Smooth muscle cell of the brain vasculature (primary cell): Measurements from ENCODE around the gene SLC1A1.
"Not testable (repeated sequence)": the region's sequence is repeated elsewhere in the genome, so short reads cannot be mapped to it uniquely, and the experiment has no call there.

Source experiments
- DNase-seq: peaks from one replicate; pipeline ENCODE4 v3.0.0-alpha.2; 2012; ENCODE audit warnings: low read depth, low spot score

SLC1A1 gene

GRCh38 chr9:4576448-4576847 lies 86.2 kb downstream of the SLC1A1 start:
- no peak for DNase-seq

GRCh38 chr9:4579001-4579400 lies 88.7 kb downstream of the SLC1A1 start:
- DNase-seq, result no peak

- DNase-seq, result no peak
Measured at GRCh38 chr9:4581035-4581760, 90.9 kb downstream of the SLC1A1 start.

GRCh38 chr9:4581861-4582565 lies 91.7 kb downstream of the SLC1A1 start:
- DNase-seq, result no peak

- DNase-seq, result no peak
Measured at GRCh38 chr9:4583001-4583400, 92.7 kb downstream of the SLC1A1 start.

GRCh38 chr9:4584636-4585035 lies 94.4 kb downstream of the SLC1A1 start:
- DNase-seq, result no peak

- DNase-seq, result no peak
Measured at GRCh38 chr9:4585135-4585534, 94.9 kb downstream of the SLC1A1 start.

- no peak for DNase-seq
Measured at GRCh38 chr9:4588721-4589120, 98.5 kb downstream of the SLC1A1 start.

GRCh38 chr9:4590430-4591122 lies 100.3 kb downstream of the SLC1A1 start:
- no peak for DNase-seq

GRCh38 chr9:4591123-4591500 lies 100.8 kb downstream of the SLC1A1 start:
- no peak for DNase-seq

GRCh38 chr9:4592295-4592694 lies 102.0 kb downstream of the SLC1A1 start:
- DNase-seq, result no peak

- DNase-seq, result no peak
Measured at GRCh38 chr9:4592886-4593285, 102.6 kb downstream of the SLC1A1 start.

- no peak for DNase-seq
Measured at GRCh38 chr9:4594545-4594944, 104.3 kb downstream of the SLC1A1 start.

GRCh38 chr9:4594994-4595393 lies 104.7 kb downstream of the SLC1A1 start:
- no peak for DNase-seq

GRCh38 chr9:4596165-4596922 lies 106.1 kb downstream of the SLC1A1 start:
- no peak for DNase-seq

- DNase-seq, result no peak
Measured at GRCh38 chr9:4600368-4600767, 110.1 kb downstream of the SLC1A1 start.

GRCh38 chr9:4603830-4604229 lies 113.6 kb downstream of the SLC1A1 start:
- DNase-seq, result no peak

- peak; percentile 37 for DNase-seq
Measured at GRCh38 chr9:4604678-4605095, 114.4 kb downstream of the SLC1A1 start.

GRCh38 chr9:4606033-4606432 lies 115.8 kb downstream of the SLC1A1 start:
- not testable (repeated sequence) for DNase-seq

GRCh38 chr9:4614627-4615026 lies 124.4 kb downstream of the SLC1A1 start:
- no peak for DNase-seq

- no peak for DNase-seq
Measured at GRCh38 chr9:4615251-4615650, 125.0 kb downstream of the SLC1A1 start.

GRCh38 chr9:4615778-4616177 lies 125.5 kb downstream of the SLC1A1 start:
- DNase-seq, result no peak
